ENCODE results near the gene ERC1.
"Not testable (repeated sequence)": the region's sequence is repeated elsewhere in the genome, so short reads cannot be mapped to it uniquely, and the experiment has no call there.

ERC1 gene

DNA sequence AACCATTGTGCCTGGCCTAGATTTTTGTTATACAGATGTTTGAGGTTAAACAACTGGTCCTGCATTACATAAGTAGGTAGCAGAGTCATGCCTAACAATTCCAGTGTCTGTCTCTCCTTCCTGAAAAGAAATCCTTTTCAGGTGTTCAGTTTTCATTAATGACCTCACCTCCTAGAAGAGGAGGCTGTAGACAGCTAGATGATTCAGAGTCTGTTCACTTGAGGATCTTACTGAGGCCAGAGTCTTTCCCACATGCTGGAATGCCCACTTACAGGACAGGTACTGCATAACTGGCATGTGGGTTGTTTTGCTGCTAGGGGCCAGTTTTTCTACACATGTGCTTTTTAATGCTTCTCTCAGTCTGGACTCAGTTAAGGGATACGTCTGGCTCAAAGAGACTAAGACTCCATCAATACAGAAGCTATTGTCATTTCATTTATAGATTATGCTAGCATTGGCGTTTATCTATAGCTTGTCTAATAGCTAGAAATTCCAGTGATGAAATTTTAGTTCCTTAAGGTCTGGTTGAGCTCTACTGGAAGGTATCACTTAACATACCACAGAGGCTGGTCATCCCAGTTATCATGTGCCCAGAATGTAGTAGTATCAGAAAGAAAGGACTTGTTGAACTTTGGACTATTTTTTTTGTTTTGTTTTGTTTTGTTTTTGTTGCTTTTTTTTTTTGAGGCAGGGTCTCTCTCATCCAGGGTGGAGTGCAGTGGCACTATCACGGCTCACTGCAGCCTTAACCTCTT is 206.4 kb downstream of the ERC1 start:
- no peak for DNase-seq

DNA sequence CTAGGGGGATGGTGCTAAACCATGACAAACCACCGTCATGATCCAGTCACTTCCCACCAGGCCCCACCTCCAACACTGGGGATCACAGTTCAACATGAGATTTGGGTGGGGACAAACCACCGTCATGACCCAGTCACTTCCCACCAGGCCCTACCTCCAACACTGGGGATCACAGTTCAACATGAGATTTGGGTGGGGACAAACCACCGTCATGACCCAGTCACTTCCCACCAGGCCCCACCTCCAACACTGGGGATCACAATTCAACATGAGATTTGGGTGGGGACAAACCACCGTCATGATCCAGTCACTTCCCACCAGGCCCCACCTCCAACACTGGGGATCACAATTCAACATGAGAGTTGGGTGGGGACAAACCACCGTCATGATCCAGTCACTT is 207.8 kb downstream of the ERC1 start:
- not testable (repeated sequence) for DNase-seq

DNA sequence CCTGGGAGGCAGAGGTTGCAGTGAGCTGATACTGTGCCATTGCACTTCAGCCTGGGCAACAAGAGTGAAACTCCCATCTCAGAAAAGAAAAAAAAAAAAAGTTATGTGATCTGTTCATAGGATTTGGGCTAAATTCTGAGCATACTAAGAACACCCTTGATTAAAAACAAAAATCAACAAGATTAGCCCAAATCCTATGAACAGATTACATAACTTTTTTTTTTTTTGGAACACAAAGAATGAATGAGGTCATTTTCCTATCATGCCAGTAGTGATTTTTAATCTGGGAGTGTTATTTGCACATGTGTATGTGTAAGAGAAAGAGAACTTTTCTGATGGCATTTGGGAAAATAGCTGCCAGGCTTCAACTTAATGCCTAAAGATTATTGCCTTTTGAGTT is 208.7 kb downstream of the ERC1 start:
- no peak for DNase-seq

DNA sequence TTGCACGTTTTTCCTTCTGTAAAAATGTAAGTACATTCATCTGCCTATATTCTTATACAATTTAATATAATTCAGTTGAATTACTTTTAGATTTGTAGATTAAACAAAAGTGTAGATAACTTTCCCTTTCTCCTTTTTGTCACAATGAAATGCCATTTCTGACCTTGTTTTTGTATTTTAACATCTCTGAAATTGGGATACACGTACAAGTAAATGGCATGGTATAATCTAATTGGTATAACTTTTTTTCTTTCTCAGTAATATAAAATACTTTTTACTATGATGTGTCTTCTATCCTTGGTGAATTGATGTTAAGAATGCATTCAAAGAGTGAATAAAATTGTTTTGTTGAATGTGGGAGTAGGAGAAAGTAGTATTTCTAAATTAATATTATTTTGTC is 210.0 kb downstream of the ERC1 start:
- no peak for DNase-seq

DNA sequence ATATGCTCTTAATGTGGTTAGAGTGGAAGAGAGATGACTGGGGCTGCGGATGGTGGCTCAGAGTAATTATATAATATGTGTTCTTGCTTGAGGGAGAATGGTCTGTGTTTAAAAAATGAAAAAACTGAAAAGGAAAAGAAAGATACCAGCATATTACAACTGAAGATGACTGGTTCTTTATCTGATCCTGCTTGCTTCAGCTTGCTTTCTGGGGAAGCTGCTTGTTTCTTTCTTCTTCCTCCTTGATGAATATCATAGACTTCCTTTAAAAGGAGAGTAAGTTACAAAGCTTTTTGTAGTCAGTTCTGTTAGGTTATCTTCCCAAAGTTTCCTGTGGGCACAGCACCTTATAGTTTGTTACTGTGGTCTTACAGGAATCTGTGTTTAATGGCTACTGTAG is 210.9 kb downstream of the ERC1 start:
- DNase-seq: no peak

DNA sequence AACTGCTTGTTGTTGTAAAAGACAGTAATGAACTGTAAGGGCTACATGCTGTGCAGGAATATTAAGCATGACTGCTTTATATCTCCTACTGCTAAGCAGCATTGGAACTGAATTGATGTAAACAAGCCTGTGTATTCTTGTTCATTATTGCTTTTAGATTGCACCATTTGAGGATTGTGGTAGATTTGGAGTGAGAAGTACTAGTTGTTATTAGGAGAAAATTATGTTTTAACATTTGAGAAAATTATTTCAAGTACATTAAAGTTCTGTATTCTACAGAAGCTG is 212.7 kb downstream of the ERC1 start:
- no peak for DNase-seq

DNA sequence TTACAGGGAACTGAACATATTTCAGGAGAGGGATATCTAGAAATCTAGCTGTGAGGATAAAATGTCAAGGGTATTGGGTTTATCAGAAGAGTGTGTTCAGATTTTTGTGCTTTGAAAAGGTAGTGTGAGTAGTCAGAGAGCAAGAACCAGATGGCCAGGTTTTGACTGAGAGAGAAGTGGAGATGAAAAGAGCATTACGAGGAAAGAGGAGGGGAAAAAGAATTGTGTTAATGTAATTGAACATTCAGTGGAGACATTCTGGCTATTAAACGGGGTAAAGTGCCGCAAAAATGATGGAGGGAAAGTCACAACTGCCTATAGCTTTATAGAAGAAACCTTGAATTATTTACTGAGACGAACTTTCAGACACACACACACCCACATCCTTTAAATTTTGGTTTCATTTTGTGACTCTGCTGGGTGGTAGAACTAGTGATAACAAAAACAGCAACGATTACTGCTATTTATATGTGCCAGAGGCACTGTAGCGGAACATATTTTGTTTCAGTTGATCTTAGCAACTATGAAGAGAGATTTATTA is 213.6 kb downstream of the ERC1 start:
- no peak for DNase-seq

DNA sequence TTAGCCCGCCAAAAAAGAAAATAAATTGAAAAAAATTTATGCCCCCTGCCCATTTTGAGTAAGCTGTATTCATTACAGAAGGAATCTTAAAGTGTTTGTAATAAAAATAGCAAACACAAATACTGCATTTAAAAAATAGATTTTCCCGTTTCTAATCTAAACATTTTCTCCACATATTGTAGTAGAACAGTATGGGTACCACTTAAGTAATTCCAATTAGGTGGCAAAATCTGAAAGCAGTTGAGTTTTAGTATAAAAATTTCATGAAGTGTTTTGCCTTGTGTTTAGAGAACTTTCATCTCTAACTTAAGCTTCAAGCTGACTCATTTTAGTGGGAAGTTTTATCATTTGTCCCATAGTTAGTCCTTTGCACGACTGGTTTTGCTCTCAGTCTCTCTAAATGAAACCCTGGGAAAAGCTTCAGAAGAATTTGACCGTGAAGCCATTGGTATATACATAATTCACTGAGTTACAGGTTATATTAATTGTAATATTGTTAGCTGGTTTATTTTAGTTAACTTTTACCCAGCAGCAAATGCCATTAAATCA is 214.6 kb downstream of the ERC1 start:
- DNase-seq: no peak

DNA sequence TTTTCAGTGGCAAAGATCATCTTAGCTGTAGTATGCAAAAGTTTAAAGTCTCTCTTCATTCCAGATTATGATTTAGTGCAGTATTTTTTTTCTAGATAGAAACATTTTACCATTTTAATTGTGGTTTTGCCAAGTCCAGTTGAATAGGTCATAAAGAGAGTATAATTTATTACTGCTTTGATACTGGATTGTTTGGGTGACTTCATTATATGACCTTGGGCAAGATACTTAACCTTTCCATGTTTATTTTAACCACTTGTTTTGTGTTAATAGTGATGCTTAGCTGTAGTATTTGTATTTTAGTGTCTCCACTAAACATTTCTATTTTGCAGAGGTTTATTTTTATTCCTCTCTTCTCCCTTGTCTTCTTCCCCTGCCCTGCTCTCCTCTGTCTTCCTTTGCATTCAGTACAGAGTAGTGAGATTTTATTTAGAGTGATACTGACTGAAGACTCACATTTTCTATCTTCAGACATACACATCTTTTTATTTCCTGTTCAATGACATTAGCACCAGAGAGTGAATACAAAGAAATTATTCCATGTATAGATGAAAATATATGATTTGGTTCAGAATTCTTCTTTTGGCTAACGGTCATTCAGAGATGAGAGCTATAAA is 215.2 kb downstream of the ERC1 start:
- no peak for DNase-seq

DNA sequence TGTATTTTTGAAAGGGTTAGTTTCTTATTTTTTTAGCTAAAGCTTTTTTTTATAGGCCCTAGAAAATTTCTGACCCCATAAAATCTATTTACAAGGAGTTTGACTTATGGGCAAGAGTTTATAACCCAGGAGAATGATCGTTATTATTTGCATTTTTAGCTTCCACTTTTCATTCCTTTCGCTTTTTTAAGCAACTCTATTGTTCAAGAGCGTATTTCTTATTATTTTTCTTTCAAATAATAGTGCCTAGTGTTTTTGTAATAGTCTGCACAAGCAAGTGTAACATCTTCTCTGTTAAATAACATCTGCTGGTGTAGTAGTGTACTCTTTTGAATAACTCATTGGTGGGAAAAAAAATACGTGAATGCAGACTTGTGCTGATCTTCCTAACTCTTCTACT is 216.3 kb downstream of the ERC1 start:
- no peak for DNase-seq

DNA sequence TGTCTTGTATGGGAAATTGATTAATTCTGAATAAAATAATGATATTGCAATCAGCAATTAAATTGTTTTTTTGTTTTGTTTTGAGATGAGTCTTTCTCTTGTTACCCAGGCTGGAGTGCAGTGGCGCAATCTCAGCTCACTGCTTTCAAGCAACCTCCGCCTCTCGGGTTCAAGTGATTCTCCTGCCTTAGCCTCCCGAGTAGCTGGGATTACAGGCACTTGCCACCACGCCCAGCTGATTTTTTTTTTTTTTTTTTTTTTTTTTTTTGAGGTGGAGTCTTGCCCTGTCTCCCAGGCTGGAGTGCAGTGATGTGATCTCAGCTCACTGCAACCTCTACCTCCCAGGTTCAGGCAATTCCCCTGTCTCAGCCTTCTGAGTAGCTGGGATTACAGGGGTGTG is 217.7 kb downstream of the ERC1 start:
- DNase-seq: not testable (repeated sequence)

DNA sequence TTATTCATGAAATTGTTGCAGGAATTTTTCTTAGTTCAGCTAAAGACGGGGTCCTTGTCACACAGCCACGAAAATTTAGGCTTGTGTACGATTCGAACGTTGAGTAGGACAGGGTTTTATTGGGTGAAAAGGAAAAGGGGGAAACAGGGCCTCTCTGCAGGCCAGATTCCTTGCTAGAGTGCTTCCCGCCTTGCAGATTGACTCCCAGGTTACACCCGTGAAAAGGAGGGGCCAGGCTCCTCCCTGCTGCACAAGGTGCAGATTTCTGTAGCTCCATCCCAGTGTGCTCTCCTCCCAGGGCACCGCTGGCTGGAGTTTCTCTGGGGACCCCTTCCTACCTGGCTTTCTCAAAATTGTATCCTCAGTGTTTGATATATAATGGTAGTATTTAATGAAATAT is 221.5 kb downstream of the ERC1 start:
- no peak for DNase-seq

DNA sequence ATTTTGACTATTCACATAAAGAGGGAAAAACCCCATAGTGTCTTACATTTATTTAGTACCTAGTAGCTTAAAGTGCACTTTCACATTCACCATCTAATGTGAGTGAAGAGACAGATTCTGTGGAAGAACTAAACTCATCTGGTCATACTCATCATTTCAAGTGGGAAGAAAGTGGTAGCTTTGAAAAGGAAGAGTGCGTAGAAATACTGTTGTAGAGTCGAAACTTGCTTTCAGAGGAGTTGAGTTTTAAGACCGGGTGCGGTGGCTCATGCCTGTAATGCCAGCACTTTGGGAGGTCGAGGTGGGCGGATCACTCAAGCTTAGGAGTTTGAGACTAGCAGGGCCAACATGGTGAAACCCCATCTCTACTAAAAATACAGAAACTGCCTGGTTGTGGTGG is 222.2 kb downstream of the ERC1 start:
- no peak for DNase-seq

DNA sequence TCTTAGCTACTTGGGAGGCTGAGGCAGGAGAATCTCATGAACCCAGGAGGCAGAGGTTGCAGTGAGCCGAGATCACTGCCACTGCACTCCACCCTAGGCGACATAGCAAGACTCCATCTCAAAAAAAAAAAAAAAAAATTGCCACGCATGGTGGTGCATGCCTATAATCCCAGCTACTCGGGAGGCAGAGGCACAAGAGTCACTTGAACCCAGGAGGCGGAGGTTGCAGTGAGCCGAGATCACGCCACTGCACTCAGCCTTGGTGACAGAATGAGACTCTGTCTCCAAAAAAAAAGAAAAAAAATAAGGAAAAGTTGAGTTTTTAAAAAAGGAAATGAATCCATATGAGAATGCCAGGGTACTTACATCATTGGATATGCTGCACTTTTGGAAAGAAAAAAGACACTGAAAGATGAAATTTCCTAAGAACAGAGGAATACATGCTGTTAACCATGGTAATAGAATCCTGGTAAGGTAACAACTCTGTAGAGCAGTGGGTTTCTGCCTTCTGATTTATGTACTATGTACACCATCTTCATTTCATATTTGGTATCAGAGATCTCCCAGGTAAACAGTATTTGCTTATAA is 222.7 kb downstream of the ERC1 start:
- DNase-seq: no peak

DNA sequence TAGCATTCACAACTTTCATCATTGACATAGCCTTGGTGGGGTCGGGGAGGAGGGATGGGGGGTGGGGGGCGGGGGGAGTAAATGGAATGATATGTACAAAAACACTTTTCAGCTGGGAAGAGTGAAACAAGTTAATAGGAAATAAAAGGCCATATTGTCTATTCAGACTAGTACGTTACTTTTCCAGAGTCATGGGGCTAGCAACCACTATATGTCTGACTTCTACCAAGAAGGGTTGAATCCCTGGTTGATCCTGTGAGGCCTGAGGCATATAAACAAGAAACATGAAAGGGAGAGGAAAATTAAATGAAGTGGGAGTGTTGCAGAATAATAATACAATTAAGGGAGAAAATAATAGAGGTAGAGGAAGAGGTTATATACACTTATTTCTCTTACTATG is 225.5 kb downstream of the ERC1 start:
- DNase-seq: no peak

DNA sequence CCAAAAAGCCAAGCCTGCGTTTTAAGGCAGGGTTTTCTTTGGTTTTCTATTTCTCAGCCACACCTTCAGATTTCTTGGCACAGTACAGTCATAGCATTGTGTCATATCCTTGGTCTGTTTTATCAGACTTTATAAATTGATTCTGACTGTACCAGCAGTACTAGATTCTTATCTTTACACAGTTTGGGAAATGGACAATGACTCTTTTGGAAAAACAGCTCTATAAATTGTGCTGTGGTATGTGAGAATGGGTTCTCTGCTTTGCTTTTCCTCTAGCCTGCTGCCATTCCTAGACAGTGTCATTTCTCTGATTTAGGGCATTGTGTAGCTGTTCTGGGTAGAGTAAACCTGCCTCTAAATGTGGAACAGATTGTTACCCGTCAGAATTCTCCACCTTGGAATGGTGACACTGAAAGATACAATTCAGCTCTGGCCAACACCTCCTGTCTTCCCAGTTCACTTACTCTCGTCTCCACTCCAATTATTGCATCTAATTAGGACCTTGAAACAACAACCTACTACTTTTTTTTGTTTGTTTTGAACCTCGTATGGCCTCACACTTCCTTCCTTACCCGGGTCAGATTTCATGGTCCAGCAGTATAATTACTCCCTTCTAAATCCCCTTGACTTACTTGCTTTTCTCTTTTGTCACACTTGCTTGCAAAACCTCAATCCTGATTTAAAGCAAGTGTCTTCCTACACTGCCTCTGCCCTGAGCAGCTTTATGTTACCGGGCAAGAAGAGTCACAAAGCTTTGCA is 226.3 kb downstream of the ERC1 start:
- DNase-seq: no peak

DNA sequence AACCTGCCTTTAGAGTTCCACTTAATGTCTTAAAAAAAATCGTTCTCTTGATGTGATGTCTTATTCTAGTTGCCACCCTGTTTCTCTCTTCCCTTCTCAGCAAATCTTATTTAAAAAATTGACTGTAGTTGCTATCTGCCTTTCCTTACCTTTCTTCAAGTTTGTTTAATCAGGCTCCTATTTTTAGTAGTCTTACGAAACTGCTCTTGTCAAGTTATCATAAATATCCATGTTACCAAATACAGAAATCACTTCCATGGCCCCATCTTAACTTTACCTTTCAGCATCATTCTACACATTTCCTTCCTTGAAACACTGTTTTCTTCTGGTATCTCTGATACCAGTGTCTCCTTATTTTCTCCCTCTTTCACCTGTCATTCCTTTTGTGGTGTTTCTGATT is 227.3 kb downstream of the ERC1 start:
- no peak for DNase-seq

DNA sequence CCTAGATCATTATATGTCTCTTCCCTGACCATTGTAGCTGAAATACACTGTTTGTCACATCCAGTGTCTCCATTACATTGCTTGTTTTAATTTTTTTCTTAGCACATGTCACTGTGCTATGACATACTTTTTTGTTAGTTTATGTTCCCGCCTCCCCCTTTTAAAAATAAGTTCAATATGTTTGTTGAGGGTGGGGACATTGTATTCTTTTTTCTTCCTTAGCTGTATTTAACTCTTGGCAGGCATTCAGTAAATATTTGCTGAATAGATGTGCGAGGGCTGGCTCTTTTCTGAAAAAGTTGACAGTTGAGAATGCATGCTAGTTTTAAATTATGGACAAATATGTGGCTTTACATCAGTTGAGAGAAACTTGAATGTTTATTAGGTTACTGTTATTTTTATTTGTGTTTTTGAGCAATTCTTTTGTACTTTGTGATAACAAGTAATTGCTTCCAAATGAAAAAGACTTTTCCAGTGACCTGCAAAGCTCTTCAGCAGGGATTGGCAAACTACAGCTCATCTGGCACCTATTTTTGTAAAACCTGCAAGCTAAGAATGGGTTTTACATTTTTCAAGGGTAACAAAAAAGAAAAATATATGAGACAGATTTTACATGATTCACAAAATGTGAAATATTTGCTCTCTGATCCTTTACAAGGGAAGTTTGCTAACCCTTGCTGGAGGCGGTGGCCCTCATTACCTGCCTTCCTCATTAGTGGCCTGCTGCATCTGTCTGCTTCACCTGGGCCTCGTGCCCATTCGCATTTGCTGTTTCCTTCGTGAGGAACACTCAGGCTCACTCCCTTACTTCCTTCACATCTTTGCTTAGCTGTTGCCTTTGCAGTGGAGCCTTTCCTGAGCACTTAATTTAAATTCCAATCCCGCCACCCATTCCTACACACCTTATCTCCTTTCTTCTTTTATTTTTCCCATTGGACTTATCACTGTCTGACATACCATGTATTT is 229.4 kb downstream of the ERC1 start:
- no peak for DNase-seq

DNA sequence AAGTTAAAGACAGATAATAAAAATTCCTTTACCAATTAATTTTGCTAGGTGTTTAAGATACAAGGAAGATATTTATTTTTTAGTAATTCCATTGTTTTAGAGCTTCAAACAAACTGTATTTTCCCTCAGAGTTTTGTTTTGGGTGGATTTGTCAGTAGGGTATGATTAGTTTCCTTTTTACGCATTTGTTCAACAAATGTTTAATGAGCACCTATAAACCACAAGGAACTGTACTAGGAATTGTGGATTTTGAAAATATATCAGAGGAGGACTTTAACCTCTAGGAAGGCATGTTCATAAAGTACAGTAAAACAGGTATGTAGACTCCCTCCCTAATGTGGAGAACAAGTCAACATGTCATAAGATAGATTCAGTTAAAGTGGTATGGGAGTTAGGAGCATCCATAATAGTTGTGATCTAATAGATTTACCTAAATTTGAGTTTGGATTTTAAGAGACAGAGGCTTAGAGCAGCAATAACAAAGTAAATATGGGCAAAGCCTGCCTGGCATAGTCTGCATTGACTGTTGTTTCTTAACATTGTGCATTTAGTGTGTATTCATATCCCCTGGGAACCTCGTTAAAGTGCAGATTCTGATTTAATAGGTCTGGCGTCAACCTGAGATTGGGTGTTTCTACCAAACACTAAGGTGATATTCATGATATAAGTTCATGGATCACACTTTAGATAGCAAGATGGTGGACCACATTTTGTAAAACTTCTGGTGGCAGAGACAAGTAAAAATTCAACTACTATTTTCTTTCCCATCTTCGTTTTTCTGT is 232.0 kb downstream of the ERC1 start:
- no peak for DNase-seq

DNA sequence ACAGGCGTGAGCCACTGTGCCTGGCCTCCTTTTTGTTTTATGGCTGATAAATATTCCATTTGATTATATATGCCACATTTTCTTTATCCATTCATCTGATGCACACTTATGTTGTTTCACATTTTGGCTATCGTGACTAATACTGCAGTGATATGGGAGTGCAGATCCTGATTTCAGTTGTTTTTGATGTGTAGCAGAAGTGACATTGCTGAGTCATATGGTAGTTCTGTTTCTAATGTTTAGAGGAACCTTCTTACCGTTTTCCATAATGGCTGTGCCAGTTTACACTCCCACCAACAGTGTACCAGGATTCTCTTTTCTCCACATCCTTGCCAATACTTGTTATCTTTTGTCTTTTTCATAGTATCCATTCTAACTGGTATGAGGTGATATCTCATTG is 235.9 kb downstream of the ERC1 start:
- no peak for DNase-seq

DNA sequence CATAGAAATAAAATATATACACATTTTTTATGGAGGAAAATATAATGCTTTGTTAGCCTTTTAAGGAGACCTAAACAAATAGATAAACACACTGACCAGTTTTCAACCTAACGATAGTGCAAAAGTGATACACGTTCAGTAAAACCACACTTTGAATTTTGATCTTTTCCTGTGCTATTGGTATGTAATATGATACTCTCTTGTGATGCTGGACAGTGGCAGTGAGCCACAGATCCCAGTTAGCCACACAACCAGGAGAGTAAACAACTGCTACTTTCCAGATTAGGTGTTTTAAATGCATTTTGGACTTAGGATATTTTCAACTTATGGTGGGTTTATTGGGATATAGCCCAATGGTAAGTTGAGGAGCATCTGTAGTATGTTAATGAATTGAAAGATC is 243.1 kb downstream of the ERC1 start:
- DNase-seq: no peak
